ENCODE measurements around the gene C1orf116. TPM values are rescaled to one million over a fixed set of nuclear protein-coding genes. Genes with fewer than 3 reads are reported as not detected.
A peak's percentile ranks its signal among the peaks of the same experiment; 100 is the strongest.

Gene C1orf116
- total RNA-seq, 1 experiment from 2014 or later: 2.4 TPM

- TF ChIP-seq CDX4 (CRISPR knock-in tag; IDR thresholded peaks at IDR 0.05; ENCODE audit: borderline replicate concordance): no peak
- TF ChIP-seq FOXK1 (CRISPR knock-in tag; IDR thresholded peaks at IDR 0.05): no peak
- TF ChIP-seq, protein P1, sequence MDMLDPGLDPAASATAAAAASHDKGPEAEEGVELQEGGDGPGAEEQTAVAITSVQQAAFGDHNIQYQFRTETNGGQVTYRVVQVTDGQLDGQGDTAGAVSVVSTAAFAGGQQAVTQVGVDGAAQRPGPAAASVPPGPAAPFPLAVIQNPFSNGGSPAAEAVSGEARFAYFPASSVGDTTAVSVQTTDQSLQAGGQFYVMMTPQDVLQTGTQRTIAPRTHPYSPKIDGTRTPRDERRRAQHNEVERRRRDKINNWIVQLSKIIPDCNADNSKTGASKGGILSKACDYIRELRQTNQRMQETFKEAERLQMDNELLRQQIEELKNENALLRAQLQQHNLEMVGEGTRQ (CRISPR knock-in tag; IDR thresholded peaks at IDR 0.05): no peak
- TF ChIP-seq KAT7 (CRISPR knock-in tag; IDR thresholded peaks at IDR 0.05; ENCODE audit: borderline replicate concordance): no peak
- TF ChIP-seq ZNF416 (CRISPR knock-in tag; IDR thresholded peaks at IDR 0.05): no peak
- no peak for TF ChIP-seq IRF2 (CRISPR knock-in tag; IDR thresholded peaks at IDR 0.05; ENCODE audit: borderline replicate concordance, low read depth)
- no peak for TF ChIP-seq SMAD3 (CRISPR knock-in tag; IDR thresholded peaks at IDR 0.05; ENCODE audit: borderline replicate concordance)
- no peak for TF ChIP-seq OVOL2 (CRISPR knock-in tag; IDR thresholded peaks at IDR 0.05; ENCODE audit: borderline replicate concordance)
- TF ChIP-seq ZBTB21 (CRISPR knock-in tag; IDR thresholded peaks at IDR 0.05; ENCODE audit: borderline replicate concordance): no peak
- no peak for TF ChIP-seq ZNF317 (CRISPR knock-in tag; IDR thresholded peaks at IDR 0.05; ENCODE audit: borderline replicate concordance, low read depth)
- TF ChIP-seq RELA (CRISPR knock-in tag; IDR thresholded peaks at IDR 0.05; ENCODE audit: borderline replicate concordance): no peak
- TF ChIP-seq, protein P2, sequence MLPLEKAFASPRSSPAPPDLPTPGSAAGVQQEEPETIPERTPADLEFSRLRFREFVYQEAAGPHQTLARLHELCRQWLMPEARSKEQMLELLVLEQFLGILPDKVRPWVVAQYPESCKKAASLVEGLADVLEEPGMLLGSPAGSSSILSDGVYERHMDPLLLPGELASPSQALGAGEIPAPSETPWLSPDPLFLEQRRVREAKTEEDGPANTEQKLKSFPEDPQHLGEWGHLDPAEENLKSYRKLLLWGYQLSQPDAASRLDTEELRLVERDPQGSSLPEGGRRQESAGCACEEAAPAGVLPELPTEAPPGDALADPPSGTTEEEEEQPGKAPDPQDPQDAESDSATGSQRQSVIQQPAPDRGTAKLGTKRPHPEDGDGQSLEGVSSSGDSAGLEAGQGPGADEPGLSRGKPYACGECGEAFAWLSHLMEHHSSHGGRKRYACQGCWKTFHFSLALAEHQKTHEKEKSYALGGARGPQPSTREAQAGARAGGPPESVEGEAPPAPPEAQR (CRISPR knock-in tag; IDR thresholded peaks at IDR 0.05): no peak
- no peak for TF ChIP-seq ZNF263 (CRISPR knock-in tag; IDR thresholded peaks at IDR 0.05; ENCODE audit: low read depth)
- no peak for TF ChIP-seq NR1H2 (CRISPR knock-in tag; IDR thresholded peaks at IDR 0.05)
- TF ChIP-seq, protein P3, sequence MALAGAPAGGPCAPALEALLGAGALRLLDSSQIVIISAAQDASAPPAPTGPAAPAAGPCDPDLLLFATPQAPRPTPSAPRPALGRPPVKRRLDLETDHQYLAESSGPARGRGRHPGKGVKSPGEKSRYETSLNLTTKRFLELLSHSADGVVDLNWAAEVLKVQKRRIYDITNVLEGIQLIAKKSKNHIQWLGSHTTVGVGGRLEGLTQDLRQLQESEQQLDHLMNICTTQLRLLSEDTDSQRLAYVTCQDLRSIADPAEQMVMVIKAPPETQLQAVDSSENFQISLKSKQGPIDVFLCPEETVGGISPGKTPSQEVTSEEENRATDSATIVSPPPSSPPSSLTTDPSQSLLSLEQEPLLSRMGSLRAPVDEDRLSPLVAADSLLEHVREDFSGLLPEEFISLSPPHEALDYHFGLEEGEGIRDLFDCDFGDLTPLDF (CRISPR knock-in tag; IDR thresholded peaks at IDR 0.05): no peak
- TF ChIP-seq E2F5 (CRISPR knock-in tag; IDR thresholded peaks at IDR 0.05): no peak
- TF ChIP-seq, protein P4, sequence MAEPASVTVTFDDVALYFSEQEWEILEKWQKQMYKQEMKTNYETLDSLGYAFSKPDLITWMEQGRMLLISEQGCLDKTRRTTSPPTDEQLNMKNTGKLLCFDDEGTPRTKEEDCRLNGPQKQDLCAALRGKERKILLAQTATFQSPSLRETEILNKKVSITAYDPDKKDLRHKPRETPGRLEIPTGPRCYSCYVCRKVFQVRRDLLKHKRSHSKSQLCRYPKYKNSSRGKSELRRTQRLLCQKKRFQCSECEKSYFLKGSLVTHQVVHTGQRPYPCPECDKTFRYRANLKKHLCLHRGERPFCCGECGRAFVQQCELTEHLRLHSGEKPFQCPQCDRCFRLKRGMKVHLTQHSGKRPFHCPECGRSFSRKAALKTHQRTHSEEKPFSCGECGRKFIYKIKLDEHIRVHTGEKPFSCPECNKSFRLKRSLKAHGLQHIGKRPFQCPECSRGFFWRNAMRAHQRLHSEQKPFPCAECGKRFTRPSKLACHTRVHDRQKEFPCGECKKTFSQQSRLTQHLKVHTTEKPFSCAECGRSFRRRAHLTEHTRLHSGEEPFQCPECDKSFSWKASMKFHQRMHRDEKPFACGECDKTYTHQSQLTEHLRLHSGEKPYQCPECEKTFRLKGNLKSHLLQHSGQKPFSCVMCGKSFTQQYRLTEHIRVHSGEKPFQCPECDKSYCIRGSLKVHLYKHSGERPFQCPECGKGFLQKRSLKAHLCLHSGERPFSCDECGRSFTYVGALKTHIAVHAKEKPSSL (CRISPR knock-in tag; conservative IDR thresholded peaks at IDR 0.05): no peak
- H3K27ac Mint-ChIP-seq: peak within 1 kb of the TSS; percentile 98
- H3K4me3 Mint-ChIP-seq: peak within 1 kb of the TSS; percentile 95
- DNase-seq (ENCODE audit: low spot score) (no peak), ATAC-seq (no peak)
- H3K27me3 Mint-ChIP-seq (ENCODE audit: low read depth): no peaks in the 10 kb centered on the region
- peaks cover 30% of the 10 kb centered on the region for H3K36me3 Mint-ChIP-seq
- no peaks in the 10 kb centered on the region for H3K9me3 Mint-ChIP-seq
- ChIA-PET CTCF (interaction anchor here (2.0 kb wide), 1 partner anchor 19 kb away, joined by 17 read pairs; the partner anchor contains the start of gene C1orf116), POLR2A (no interaction called here)
- H3K4me1 Mint-ChIP-seq: peaks cover 50% of the 10 kb centered on the region
These were observed 18.8 kb upstream of the C1orf116 start, which contains the start of gene YOD1 for GRCh38 chr1:207051191-207051943. TSS of gene YOD1 (minus strand) at chr1:207051208. CDS start at chr1:207051030, 178 bp downstream.
